ENCODE data around the gene CDK8.

GRCh38 chr13:26280822-26281221, 26.9 kb downstream of the CDK8 start:
- TF ChIP-seq ZFP3 (CRISPR knock-in tag; IDR thresholded peaks at IDR 0.05) = no peak
- TF ChIP-seq RARB (CRISPR knock-in tag; IDR thresholded peaks at IDR 0.05) = no peak
- TF ChIP-seq, protein P1, sequence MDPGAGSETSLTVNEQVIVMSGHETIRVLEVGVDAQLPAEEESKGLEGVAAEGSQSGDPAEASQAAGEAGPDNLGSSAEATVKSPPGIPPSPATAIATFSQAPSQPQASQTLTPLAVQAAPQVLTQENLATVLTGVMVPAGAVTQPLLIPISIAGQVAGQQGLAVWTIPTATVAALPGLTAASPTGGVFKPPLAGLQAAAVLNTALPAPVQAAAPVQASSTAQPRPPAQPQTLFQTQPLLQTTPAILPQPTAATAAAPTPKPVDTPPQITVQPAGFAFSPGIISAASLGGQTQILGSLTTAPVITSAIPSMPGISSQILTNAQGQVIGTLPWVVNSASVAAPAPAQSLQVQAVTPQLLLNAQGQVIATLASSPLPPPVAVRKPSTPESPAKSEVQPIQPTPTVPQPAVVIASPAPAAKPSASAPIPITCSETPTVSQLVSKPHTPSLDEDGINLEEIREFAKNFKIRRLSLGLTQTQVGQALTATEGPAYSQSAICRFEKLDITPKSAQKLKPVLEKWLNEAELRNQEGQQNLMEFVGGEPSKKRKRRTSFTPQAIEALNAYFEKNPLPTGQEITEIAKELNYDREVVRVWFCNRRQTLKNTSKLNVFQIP (CRISPR knock-in tag; IDR thresholded peaks at IDR 0.05; ENCODE audit: borderline replicate concordance, low read depth) = no peak

Measured in SK-N-SH treated with all-trans-retinoic acid at 6 μM for 48 hours (cell line).